AG04449 (cell line): ENCODE data around the gene ABO.
"Not testable (repeated sequence)": the region's sequence is repeated elsewhere in the genome, so short reads cannot be mapped to it uniquely, and the experiment has no call there.

ENCODE experiments used
- CTCF ChIA-PET: fragments of 350-600 bp; formaldehyde crosslinking; extraction: SDS; loops from one replicate; lab custom pipeline; 2021; ENCODE audit warnings: antibody characterized with exemption; lab: Yijun Ruan, JAX
- POLR2A ChIA-PET: fragments of 400-600, 350-600 bp; formaldehyde crosslinking; extraction: SDS; loops from one replicate; lab custom pipeline; 2020; ENCODE audit warnings: antibody characterized with exemption, inconsistent platforms; lab: Yijun Ruan, JAX
- DNase-seq: peaks from one replicate; pipeline ENCODE4 v3.0.0-alpha.2; 2010; ENCODE audit warnings: low read depth, low spot score
- H3K4me3 ChIP-seq: 2 replicates; pipeline ENCODE4 v1.5.1; 2011; ENCODE audit warnings: low read depth, mild to moderate bottlenecking, control low read depth, low read length
- TF ChIP-seq, protein P1 (sequence below): IDR thresholded peaks from one replicate; pipeline ENCODE4 v1.5.1; 2011; ENCODE audit warnings: mild to moderate bottlenecking, moderate library complexity, low read length, control low read depth, inconsistent platforms; ENCODE audit not compliant: insufficient read depth; ENCODE audit errors: missing control alignments

ABO gene

DNA sequence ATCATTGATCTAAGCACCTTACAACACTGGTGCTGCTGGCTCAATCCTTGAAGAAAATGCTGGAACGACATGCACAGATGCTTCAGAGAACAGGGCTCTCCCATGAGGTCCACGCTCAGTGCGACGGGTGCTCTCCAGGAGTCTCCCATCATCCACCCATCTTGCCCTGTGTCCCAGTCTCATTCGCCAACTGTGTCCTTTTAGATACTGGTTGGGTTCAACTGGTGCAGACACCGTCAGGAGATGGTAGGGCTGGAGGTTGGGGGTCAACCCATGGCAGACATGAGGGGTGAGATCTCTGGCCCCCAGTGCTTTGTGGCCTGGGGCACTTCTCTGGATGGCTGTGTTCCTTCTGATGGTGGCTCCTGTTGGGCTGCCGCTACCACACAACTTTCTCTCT, 64.4 kb downstream of the ABO start:
- DNase-seq, result no peak
- CTCF ChIA-PET, result no interaction called here

DNA sequence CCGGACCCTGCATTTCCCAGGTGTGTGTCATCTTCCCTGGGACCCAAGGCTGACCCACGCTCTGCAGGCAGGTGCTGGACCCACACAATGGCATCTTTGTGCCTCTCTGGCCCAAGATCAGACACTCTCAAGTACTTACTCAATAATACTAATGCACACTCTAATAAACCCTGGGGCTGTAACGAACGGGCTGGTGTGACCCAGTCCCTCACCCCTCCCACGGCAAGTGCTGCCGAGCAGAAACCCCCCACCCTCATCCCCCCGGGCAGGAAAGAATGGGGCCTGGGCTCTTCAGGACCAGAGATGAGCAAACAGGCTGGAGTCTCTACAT, 64.8 kb downstream of the ABO start:
- no peak for DNase-seq

More for the DNA sequence above, 64.4 kb downstream of the ABO start:
- no peak overlapping the region for H3K4me3 ChIP-seq
- POLR2A ChIA-PET, result no interaction called here
- TF ChIP-seq, protein P1, sequence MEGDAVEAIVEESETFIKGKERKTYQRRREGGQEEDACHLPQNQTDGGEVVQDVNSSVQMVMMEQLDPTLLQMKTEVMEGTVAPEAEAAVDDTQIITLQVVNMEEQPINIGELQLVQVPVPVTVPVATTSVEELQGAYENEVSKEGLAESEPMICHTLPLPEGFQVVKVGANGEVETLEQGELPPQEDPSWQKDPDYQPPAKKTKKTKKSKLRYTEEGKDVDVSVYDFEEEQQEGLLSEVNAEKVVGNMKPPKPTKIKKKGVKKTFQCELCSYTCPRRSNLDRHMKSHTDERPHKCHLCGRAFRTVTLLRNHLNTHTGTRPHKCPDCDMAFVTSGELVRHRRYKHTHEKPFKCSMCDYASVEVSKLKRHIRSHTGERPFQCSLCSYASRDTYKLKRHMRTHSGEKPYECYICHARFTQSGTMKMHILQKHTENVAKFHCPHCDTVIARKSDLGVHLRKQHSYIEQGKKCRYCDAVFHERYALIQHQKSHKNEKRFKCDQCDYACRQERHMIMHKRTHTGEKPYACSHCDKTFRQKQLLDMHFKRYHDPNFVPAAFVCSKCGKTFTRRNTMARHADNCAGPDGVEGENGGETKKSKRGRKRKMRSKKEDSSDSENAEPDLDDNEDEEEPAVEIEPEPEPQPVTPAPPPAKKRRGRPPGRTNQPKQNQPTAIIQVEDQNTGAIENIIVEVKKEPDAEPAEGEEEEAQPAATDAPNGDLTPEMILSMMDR, result no peak

DNA sequence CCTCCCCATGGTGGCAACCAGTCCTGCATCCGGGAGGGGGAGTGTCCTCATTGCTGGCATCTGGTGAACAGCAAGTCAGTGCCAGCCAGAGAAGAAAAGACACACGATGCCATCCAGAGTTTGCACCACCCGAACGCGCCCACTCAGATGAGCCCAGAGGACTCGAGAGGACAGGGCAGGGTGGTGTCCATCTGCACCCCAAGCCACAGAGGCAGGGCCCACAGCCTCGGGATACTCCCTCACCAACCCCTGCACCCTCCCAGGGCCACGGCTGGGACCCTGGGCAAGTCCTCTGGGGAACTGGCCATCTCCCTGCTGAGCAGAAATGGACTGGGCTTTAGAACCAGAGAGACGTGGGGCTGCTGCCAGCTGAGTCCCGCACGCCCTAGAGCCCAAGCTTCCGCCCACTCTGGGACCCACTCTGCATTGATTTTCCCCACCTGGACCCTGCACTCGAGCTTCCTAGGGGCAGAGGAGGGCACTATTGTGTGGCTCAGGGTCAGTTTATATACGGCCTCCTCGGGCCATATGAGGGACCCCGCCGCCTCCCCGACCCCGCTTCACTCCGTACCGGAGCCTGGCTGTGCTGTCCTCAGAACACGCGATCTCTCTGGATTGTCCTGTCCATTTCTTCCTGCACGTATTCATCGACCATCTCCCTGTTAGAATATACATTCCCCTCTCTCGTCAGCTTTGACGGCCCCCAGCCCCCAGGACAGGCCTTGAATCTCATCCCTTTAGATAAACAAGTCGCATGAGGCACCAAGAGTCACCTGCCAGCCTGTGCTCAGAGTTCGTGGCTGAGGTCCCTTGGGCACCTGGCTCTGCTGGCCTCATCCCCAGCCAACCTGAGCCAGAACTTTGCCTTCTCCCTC, 65.4 kb downstream of the ABO start:
- POLR2A ChIA-PET, CTCF ChIA-PET, DNase-seq, H3K4me3 ChIP-seq: not testable (repeated sequence)

More for the DNA sequence above, 64.8 kb downstream of the ABO start:
- CTCF ChIA-PET, result no interaction called here
- no peak overlapping the region for H3K4me3 ChIP-seq
- TF ChIP-seq, protein P1, result no peak
- POLR2A ChIA-PET, result no interaction called here

DNA sequence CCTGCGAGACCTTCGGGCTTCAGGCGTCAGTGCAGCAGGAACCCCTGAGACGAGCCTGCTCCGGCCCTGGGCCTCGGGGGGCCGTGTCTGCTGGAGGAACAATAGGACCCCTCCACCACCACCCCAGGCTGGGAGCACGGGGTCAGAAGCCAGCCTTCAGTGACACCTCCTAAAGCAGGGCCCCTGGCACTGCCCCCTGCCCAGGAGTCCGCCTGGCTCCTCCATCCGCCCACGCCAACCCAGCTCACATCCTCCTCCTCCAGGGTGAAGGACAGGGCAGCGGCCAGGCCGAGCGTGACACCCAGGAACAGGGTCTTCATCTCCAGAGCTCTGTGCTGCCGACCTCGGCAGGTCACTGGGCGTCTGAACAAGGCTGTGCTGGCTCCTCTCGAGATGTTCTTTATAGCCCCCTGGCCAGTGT, 66.1 kb downstream of the ABO start, which contains the start of gene OBP2B:
OBP2B (minus strand) TSS at position 371 of the 421 bp plus-strand sequence; CDS start at position 320, 51 bp downstream.
- H3K4me3 ChIP-seq, DNase-seq, CTCF ChIA-PET, POLR2A ChIA-PET: not testable (repeated sequence)

DNA sequence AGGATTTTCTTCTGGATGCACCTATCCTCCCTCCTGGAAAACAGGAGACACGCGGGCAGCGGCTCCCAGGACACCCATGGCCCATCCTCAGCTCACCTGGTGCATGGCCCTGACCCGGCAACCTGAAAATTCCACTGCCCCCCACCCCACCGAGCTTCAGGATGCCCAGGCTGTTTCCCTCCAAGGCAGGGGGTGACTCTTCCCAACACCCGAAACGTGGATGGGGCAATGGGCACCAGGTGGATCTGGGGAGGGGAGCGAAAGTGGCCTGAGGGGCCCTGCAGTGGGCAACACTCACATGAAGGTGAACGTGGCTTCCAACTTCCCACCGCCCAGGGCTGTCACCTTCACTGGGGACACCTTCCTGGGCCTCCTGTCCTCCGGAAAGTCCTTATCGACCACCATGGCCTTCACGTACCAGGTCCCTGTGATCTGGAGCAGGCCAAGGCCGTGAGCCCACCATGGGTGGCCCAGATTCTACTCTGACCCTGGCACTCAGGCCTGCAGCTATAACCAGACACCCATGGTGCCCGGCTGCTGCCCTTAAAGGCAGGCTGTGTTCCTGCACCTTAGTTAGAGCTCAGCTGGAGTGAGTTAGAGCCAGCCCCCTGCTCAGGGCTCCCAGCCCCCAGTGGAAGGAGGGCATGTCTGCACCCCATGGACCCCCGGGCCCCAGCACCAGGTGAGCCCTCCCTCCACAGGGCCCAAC, 66.7 kb downstream of the ABO start:
- CTCF ChIA-PET, result interaction anchor here (3.2 kb wide), 1 partner anchor 22 kb away, joined by 13 read pairs; no protein-coding TSS in a partner anchor
- H3K4me3 ChIP-seq, POLR2A ChIA-PET, DNase-seq: not testable (repeated sequence)

DNA sequence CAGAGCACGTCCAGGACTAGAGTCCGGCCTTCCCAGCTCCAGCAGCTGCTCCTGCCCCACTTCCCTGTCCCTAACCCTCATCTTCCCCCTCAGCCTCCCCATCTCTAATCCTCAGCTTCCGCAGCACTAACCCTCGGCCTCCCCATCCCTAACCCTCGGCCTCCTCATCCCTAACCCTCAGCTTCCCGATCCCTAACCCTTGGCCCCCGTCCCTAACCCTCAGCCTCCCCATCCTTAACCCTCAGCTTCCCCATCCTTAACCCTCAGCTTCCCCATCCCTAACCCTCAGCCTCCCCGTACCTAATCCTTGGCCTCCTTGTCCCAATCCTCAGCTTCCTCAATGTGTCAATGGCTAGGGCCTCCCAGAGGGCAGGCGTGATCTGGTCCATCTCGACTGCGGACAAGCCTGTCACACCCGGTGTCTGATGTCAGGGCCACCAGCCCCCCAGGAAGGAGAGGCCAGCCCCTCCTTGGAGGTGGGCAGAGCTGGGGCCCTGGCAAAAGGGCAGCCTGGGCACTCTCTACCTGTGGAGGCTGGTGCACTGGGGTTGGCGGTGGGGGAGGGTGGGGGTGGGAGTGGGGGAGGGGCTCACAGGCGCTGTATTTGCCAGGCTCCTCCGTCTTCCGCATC, 67.3 kb downstream of the ABO start:
- no peak overlapping the region for H3K4me3 ChIP-seq
- POLR2A ChIA-PET, result interaction anchor here (0.5 kb wide), 1 partner anchor 22 kb away, joined by 4 read pairs; no protein-coding TSS in a partner anchor
- no peak for DNase-seq
- TF ChIP-seq, protein P1, result no peak
- CTCF ChIA-PET, result interaction anchor here (1.1 to 3.2 kb wide), 2 partner anchors 21 to 47 kb away, joined by 3 to 13 read pairs; no protein-coding TSS in a partner anchor

DNA sequence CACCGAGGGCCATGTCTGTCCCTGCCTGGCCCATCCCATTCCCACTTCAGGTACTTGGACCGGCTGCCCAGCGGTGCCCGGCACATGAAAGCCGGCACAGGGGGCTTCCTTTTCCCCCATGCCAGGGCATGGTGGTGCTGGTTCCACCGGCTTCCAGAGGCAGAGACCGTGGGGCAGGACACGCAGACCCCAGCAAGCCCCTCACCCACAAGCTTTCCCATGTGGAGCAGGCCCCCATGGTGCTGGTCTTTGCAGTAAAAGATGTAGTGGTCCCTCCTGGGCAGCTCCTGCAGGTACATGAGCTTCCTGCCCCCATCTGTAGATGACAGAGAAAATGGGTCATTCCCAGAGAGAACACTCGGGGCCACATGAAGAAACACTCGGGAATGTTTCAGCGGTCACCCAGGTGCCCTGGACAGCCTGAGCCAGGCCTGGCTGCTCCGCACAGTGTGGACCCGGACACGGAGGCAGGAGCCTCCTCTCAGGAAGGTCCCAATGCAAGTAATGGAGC, 67.9 kb downstream of the ABO start:
- TF ChIP-seq, protein P1, result no peak
- no peak for DNase-seq
- H3K4me3 ChIP-seq, result no peak overlapping the region
- ChIA-PET CTCF (interaction anchor here (1.1 to 3.2 kb wide), 2 partner anchors 21 to 47 kb away, joined by 3 to 13 read pairs; no protein-coding TSS in a partner anchor), POLR2A (interaction anchor here (0.5 kb wide), 1 partner anchor 22 kb away, joined by 4 read pairs; no protein-coding TSS in a partner anchor)
